ENCODE data around the gene SIN3A. TPM values are rescaled to one million over a fixed set of nuclear protein-coding genes. Genes with fewer than 3 reads are reported as not detected.

Gene SIN3A
- total RNA-seq, 4 donors from 2014 or later: 31.1 to 53.1 (median 45.6) TPM

DNA sequence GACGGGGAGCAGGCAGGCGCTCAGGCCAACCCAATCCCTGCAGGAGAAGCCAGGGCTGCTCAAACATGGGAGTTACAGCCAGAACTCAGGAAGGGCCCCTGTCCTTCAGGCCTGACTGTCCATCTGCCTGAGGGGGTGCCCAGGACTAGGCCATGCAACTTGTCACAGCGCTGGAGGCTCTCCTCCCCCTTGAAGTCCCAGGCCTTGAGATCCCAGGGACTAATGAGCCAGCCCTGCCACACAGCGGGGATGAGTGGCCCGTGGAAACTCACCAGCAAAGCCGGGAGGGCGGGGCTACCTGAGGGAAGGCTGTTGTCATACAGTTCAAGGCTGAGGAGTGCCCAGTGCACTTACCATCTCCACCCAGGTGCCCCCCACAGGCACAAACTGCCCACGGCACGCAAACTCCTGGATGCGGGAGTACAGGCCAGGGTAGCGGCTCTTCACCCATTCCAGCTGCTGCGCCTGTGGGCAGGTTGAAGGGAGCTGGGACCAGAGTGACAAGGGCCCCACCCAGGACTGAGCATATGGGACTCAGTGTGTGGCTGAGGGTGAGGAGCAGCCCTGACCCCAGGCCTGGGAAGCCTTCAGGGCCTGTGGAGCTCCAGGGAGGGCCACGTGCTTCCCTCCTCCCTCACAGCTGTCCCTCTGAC, 89.4 kb downstream of the SIN3A start:
- TF ChIP-seq POLR2AphosphoS5 (IDR thresholded peaks at IDR 0.05) (no peak), EP300 (IDR thresholded peaks at IDR 0.05) (no peak), POLR2A (IDR thresholded peaks at IDR 0.05; ENCODE audit: low read depth) (no peak)
- TF ChIP-seq, protein P1, sequence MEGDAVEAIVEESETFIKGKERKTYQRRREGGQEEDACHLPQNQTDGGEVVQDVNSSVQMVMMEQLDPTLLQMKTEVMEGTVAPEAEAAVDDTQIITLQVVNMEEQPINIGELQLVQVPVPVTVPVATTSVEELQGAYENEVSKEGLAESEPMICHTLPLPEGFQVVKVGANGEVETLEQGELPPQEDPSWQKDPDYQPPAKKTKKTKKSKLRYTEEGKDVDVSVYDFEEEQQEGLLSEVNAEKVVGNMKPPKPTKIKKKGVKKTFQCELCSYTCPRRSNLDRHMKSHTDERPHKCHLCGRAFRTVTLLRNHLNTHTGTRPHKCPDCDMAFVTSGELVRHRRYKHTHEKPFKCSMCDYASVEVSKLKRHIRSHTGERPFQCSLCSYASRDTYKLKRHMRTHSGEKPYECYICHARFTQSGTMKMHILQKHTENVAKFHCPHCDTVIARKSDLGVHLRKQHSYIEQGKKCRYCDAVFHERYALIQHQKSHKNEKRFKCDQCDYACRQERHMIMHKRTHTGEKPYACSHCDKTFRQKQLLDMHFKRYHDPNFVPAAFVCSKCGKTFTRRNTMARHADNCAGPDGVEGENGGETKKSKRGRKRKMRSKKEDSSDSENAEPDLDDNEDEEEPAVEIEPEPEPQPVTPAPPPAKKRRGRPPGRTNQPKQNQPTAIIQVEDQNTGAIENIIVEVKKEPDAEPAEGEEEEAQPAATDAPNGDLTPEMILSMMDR (IDR thresholded peaks at IDR 0.05): no peak
- H3K27ac ChIP-seq (replicated peaks in 1 of 4): no peak overlapping the region
- H3K4me1 ChIP-seq: peaks cover 3 to 7% (median 5%) of the 10 kb centered on the region in 4 donors
- 85% methylated on average over 6 of the region's 13 CpGs for WGBS
- H3K27me3 ChIP-seq: no peaks in the 10 kb centered on the region
- peaks cover 53 to 100% (median 98%) of the 10 kb centered on the region in 4 donors for H3K36me3 ChIP-seq
- intact Hi-C loops (cut with DNase I): loop anchor here (10.0 kb wide), 1 partner anchor 283 kb away; the partner anchor contains the start of genes IMP3 and SNX33
- H3K4me3 ChIP-seq: no peak overlapping the region
- DNase-seq (ENCODE audit: extremely low spot score): no peak
- no peaks in the 10 kb centered on the region for H3K9me3 ChIP-seq

DNA sequence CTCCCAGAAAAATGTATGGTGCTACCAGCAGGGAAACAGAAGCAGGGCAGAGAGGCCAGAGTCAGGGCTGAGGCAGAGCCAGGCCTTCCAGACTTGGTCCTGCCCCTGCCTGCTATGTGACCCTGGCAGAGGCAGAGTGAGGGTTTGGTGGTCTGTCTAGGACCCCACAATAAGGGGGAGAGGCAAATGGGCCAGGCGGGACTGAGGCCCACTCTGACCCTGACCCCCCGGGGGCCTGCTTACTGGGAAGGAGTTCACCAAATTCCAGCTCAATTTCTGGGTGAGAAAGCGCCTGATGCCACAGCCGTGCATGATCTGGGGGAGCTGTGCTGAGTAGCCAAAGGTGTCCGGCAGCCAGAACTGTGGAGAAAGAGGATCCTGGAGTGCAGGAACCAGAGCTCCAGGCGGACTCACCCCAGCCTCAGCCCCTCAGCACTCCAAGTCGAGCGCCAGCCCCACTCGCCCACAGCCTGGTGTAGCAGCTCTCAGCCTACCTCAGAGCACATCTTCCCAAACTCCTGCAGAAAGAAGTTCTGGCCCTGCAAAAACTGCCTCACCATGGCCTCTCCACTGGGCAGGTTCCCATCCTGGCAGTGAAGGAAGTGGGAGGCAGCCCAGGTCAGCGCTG, 90.0 kb downstream of the SIN3A start:
- intact Hi-C loops (cut with DNase I): loop anchor here (10.0 kb wide), 1 partner anchor 283 kb away; the partner anchor contains the start of genes IMP3 and SNX33
- no peak for DNase-seq (ENCODE audit: extremely low spot score)

DNA sequence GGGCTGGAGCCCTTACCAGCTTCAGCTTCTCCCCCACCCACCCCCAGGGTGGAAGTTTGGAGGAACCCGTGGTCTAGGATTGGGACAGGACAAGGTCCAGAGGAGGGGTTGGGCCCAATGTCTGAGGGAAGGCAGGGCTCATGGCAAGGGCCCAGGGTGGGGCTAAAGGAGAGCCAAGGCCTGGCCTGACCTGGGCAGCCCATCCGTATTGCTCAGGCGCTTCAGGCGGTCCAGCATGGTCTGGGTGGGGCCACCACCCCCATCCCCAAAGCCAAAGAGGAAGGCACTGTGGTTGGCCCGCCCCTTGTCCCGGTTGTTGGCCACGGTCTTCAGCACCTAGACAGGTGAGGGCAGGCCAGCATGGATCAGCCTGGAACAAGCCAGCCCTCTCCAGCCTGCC, 90.6 kb downstream of the SIN3A start:
- Histone ChIP-seq H3K27me3 (no peaks in the 10 kb centered on the region), H3K27ac (replicated peaks in 1 of 4) (no peak overlapping the region), H3K4me1 (no peaks in the 10 kb centered on the region), H3K9me3 (no peaks in the 10 kb centered on the region), H3K4me3 (no peak overlapping the region), H3K36me3 (peaks cover 50 to 100% (median 100%) of the 10 kb centered on the region in 4 donors)
- WGBS: 83% methylated on average over 2 of the region's 7 CpGs
- TF ChIP-seq POLR2AphosphoS5 (IDR thresholded peaks at IDR 0.05) (no peak), POLR2A (IDR thresholded peaks at IDR 0.05; ENCODE audit: low read depth) (no peak), EP300 (IDR thresholded peaks at IDR 0.05) (no peak)
- TF ChIP-seq, protein P1 (IDR thresholded peaks at IDR 0.05): no peak
- intact Hi-C loops (cut with DNase I): loop anchor here (10.0 kb wide), 1 partner anchor 284 kb away; the partner anchor contains the start of genes IMP3 and SNX33
- DNase-seq (ENCODE audit: extremely low spot score): no peak

More for the DNA sequence above, 90.0 kb downstream of the SIN3A start:
- H3K4me3 ChIP-seq: no peak overlapping the region
- no peaks in the 10 kb centered on the region for H3K9me3 ChIP-seq
- H3K36me3 ChIP-seq: peaks cover 55 to 100% (median 100%) of the 10 kb centered on the region in 4 donors
- H3K4me1 ChIP-seq: peaks cover 0 to under 1% (median under 1%) of the 10 kb centered on the region in 4 donors
- TF ChIP-seq POLR2A (IDR thresholded peaks at IDR 0.05; ENCODE audit: low read depth) (no peak), POLR2AphosphoS5 (IDR thresholded peaks at IDR 0.05) (no peak), EP300 (IDR thresholded peaks at IDR 0.05) (no peak)
- TF ChIP-seq, protein P1 (IDR thresholded peaks at IDR 0.05): no peak
- H3K27ac ChIP-seq (replicated peaks in 1 of 4): no peak overlapping the region
- H3K27me3 ChIP-seq: no peaks in the 10 kb centered on the region
- 92% methylated on average over 9 of the region's 10 CpGs for WGBS

DNA sequence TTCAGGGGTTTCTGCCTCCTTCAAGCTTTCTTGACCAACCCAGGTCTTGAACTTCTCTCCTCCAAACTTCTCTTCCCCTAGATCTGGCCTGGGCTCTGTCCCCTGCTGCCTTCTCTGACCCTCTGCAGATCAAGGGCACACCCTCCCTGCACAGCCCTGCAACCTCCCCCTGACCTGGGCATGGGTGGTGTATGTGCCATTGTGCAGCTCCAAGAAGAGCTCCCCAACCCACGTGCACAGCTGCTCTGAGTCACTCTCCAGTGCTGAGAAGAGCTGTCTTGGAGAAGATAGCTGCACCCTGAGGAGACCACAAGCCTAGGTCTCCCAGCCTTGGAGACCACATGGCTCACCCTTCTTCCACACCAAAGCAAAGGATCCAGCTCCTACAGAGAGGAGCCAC, 91.1 kb downstream of the SIN3A start:
- 33% methylated on average over 1 of the region's 1 CpG for WGBS
- no peak overlapping the region for H3K4me3 ChIP-seq
- DNase-seq (ENCODE audit: extremely low spot score): no peak
- no peaks in the 10 kb centered on the region for H3K4me1 ChIP-seq
- TF ChIP-seq POLR2AphosphoS5 (IDR thresholded peaks at IDR 0.05) (no peak), EP300 (IDR thresholded peaks at IDR 0.05) (no peak), POLR2A (IDR thresholded peaks at IDR 0.05; ENCODE audit: low read depth) (no peak)
- TF ChIP-seq, protein P1 (IDR thresholded peaks at IDR 0.05): no peak
- H3K27me3 ChIP-seq: no peaks in the 10 kb centered on the region
- intact Hi-C loops (cut with DNase I): loop anchor here (10.0 kb wide), 1 partner anchor 284 kb away; the partner anchor contains the start of genes IMP3 and SNX33
- no peaks in the 10 kb centered on the region for H3K9me3 ChIP-seq
- peaks cover 50 to 100% (median 100%) of the 10 kb centered on the region in 4 donors for H3K36me3 ChIP-seq
- no peak overlapping the region for H3K27ac ChIP-seq (replicated peaks in 1 of 4)
